GM12878 (cell line): ENCODE data around the gene MBD3L2B. TPM values are rescaled to one million over a fixed set of nuclear protein-coding genes. Genes with fewer than 3 reads are reported as not detected.

Experiments
- ATAC-seq: fragments of 200-7000 bp; cut with Tn5 transposase; 3 replicates; pipeline ENCODE4 v1.9.1; 2020; ENCODE audit warnings: mild to moderate bottlenecking, moderate library complexity
- BruUV-seq: library from RNA; stranded (reverse); fragments of 400-500 nt; replicated peaks from 2 replicates; lab custom pipeline; 2021; lab: Mats Ljungman, UMichigan
- CTCF ChIA-PET: fragments of 300-600 bp; sonication (Branson Sonifier 250); formaldehyde crosslinking; extraction: SDS; loops from one replicate; lab custom pipeline; 2021; ENCODE audit warnings: inconsistent platforms; lab: Yijun Ruan, JAX
- POLR2A ChIA-PET: fragments of 350-600 bp; formaldehyde crosslinking; extraction: SDS; loops from one replicate; lab custom pipeline; 2021; ENCODE audit warnings: inconsistent platforms; lab: Charles Lee
- RAD21 ChIA-PET: fragments of 300-600 bp; sonication (Branson Sonifier 250); formaldehyde crosslinking; loops from one replicate; lab custom pipeline; 2023; ENCODE audit warnings: antibody characterized with exemption; ENCODE audit not compliant: unreplicated experiment; lab: Charles Lee
- SMC1A ChIA-PET: fragments of 300-600 bp; sonication (Branson Sonifier 250); formaldehyde crosslinking; loops from one replicate; lab custom pipeline; 2023; ENCODE audit not compliant: unreplicated experiment, uncharacterized antibody; lab: Charles Lee
- DNase-seq: peaks from one replicate; pipeline ENCODE4 v3.0.0-alpha.2; 2011; ENCODE audit warnings: low read depth, low spot score
- FAIRE-seq: peaks from 3 replicates; lab custom pipeline; 2011; peaks lifted over from hg19 to GRCh38; lab: Jason Lieb, UNC
- H2AFZ ChIP-seq: 2 replicates; pipeline ENCODE4 v1.6.0; 2011; ENCODE audit warnings: low read depth, low read length, control low read depth; ENCODE audit not compliant: control insufficient read depth
- H3K27ac ChIP-seq: 2 replicates; pipeline ENCODE4 v1.5.1; 2011; ENCODE audit warnings: control low read depth; ENCODE audit not compliant: control insufficient read depth, insufficient read depth
- H3K27me3 ChIP-seq, 2 experiments: replicated peaks in 1 of 2; 2 replicates each; pipeline versions ENCODE4 v1.6.0 to v1.6.1; 2011; ENCODE audit warnings: low read length in 1 of 2; ENCODE audit not compliant: control insufficient read depth in 2 of 2, insufficient read depth in 2 of 2
- H3K36me3 ChIP-seq, 2 experiments: 2 replicates each; pipeline ENCODE4 v1.5.1; 2011; ENCODE audit warnings: low read length in 1 of 2; ENCODE audit not compliant: control insufficient read depth in 2 of 2, insufficient read depth in 2 of 2
- H3K4me1 ChIP-seq: 2 replicates; pipeline ENCODE4 v1.6.1; 2011; ENCODE audit warnings: mild to moderate bottlenecking, low read length, moderate library complexity, mixed read lengths; ENCODE audit not compliant: control insufficient read depth, insufficient read depth
- H3K4me2 ChIP-seq: 2 replicates; pipeline ENCODE4 v1.6.0; 2011; ENCODE audit warnings: control low read depth; ENCODE audit not compliant: control insufficient read depth, insufficient read depth
- H3K4me3 ChIP-seq: fragments of 200-600 bp; sonication (generic); 2 replicates; pipeline ENCODE4 v1.5.1; 2016
- H3K79me2 ChIP-seq: 2 replicates; pipeline ENCODE4 v1.6.0; 2011; ENCODE audit warnings: low read length; ENCODE audit not compliant: control insufficient read depth, insufficient read depth
- H3K9ac ChIP-seq: 2 replicates; pipeline ENCODE4 v1.8.0; 2011; ENCODE audit warnings: low read length, control low read depth, mixed read lengths; ENCODE audit not compliant: control insufficient read depth, insufficient read depth
- H3K9me3 ChIP-seq: replicated peaks from 3 replicates; pipeline ENCODE4 v1.5.1; 2011; ENCODE audit warnings: mild to moderate bottlenecking, low read length; ENCODE audit not compliant: control insufficient read depth, insufficient read depth
- H4K20me1 ChIP-seq: 2 replicates; pipeline ENCODE4 v1.6.0; 2011; ENCODE audit not compliant: control insufficient read depth, insufficient read depth
- EZH2 ChIP-seq: IDR thresholded peaks from 2 replicates; pipeline ENCODE4 v1.6.1; 2012; ENCODE audit warnings: low read depth, mild to moderate bottlenecking, control low read depth, inconsistent platforms, low read length, borderline replicate concordance; ENCODE audit not compliant: control insufficient read depth
- IRF4 ChIP-seq: IDR thresholded peaks from 2 replicates; pipeline ENCODE4 v1.6.1; 2011; ENCODE audit warnings: low read depth, low read length
- PBX3 ChIP-seq: IDR thresholded peaks from 2 replicates; pipeline ENCODE4 v1.6.1; 2011; ENCODE audit warnings: mild to moderate bottlenecking, low read depth, low read length, moderate library complexity; ENCODE audit not compliant: insufficient replicate concordance
- SIN3A ChIP-seq: IDR thresholded peaks from 2 replicates; pipeline ENCODE4 v1.6.1; 2012; ENCODE audit warnings: low read depth, low read length, improper control_type of control experiment
- ZNF217 ChIP-seq: fragments of 450-650 bp; IDR thresholded peaks from 2 replicates; pipeline ENCODE4 v1.6.1; 2017; ENCODE audit warnings: antibody characterized with exemption, mild to moderate bottlenecking
- WGBS: methylation state at CpG from one replicate; pipeline ENCODE4 v1.1.6; 2016; ENCODE audit warnings: low lambda C conversion rate; ENCODE audit not compliant: insufficient replicate concordance, insufficient coverage; ENCODE audit errors: missing lambda C conversion rate; 5-methylcytosine and 5-hydroxymethylcytosine counted together
- in situ Hi-C: fragments of 300-500 bp; cut with MboI; formaldehyde crosslinking; loops from 9 replicates; pipeline ENCODE4 v1.14.3; 2018; ENCODE audit warnings: mixed read lengths
- intact Hi-C: fragments of 100-400 bp; cut with micrococcal nuclease; formaldehyde crosslinking; loops from one replicate; pipeline ENCODE4 v1.14.2; 2022; ENCODE audit not compliant: unreplicated experiment
- polyA plus RNA-seq, 11 experiments: library from polyadenylated mRNA; depleted of rRNA in 4 of 11; unstranded in 6 of 11; stranded (reverse) in 5 of 11; fragments of >200 nt; fragmentation: Nextera tagmentation in 4 of 11; fragmentation: Illumina TruSeq in 1 of 11; extraction: Ambion mirVana in 4 of 11; extraction: Trizol in 1 of 11; gene quantifications; 1 replicate in 1 of 11; 2 replicates in 10 of 11; pipeline versions ENCODE4 v1.2.1 to v1.2.3, GENCODE V29; 2011 to 2016; ENCODE audit warnings: inconsistent platforms in 2 of 11, missing spikeins in 2 of 11, low read depth in 1 of 11
- total RNA-seq, 4 experiments: library from RNA; depleted of rRNA in 3 of 4; stranded (reverse); fragments of >200 nt in 3 of 4; fragmentation: Illumina TruSeq in 1 of 4; extraction: Trizol in 1 of 4; gene quantifications; 2 replicates each; pipeline versions ENCODE4 v1.2.1 to v1.2.3, GENCODE V29; 2013 to 2021

The MBD3L2B gene
- total and polyA plus RNA-seq, 10 of the 15 experiments (the other 5 are each of a cell fraction or from before 2014, with no cell fraction given), result 0.10 TPM; not detected in 9

- H3K4me3 ChIP-seq, result no peak overlapping the region
- in situ Hi-C loops, result no loop called here
- ChIA-PET SMC1A (interaction anchor here (1.6 kb wide), 1 partner anchor 67 kb away, joined by 5 read pairs; no protein-coding TSS in a partner anchor), CTCF (no interaction called here), RAD21 (no interaction called here), POLR2A (no interaction called here)
- no peak overlapping the region for H3K9ac ChIP-seq
- no peaks in the 10 kb centered on the region for H3K27me3 ChIP-seq
- 84% methylated on average over 9 of the region's 9 CpGs for WGBS
- H3K27ac ChIP-seq, result no peak overlapping the region
- no peaks in the 10 kb centered on the region for H3K4me1 ChIP-seq
- no peaks in the 10 kb centered on the region; the same call in 2 of the 3 replicates for H3K9me3 ChIP-seq
- no peaks in the 10 kb centered on the region for H4K20me1 ChIP-seq
- no peak for TF ChIP-seq PBX3
- TF ChIP-seq IRF4, result no peak
- no peak for TF ChIP-seq EZH2
- no peak for TF ChIP-seq SIN3A
- no peak for TF ChIP-seq ZNF217
- FAIRE-seq, result no peak
- no TSS peak for BruUV-seq
- no peaks in the 10 kb centered on the region for H3K36me3 ChIP-seq
- intact Hi-C loops, result no loop called here
- H3K79me2 ChIP-seq, result no peaks in the 10 kb centered on the region
- no peak overlapping the region for H3K4me2 ChIP-seq
- no peak for DNase-seq
- no peak overlapping the region for H2AFZ ChIP-seq
- no peak for ATAC-seq
Observed at GRCh38 chr19:7063764-7064418, 42.7 kb upstream of the MBD3L2B start.
